ENCODE data around the gene CLEC2D.
"Not testable (repeated sequence)": the region's sequence is repeated elsewhere in the genome, so short reads cannot be mapped to it uniquely, and the experiment has no call there.

CLEC2D gene

GRCh38 chr12:9711664-9712063 is 42.2 kb downstream of the CLEC2D start:
- no peak for DNase-seq (ENCODE audit: low read depth)
- no peak for TF ChIP-seq CTCF (conservative IDR thresholded peaks at IDR 0.05; ENCODE audit: low read depth, low read length)
- H3K4me3 ChIP-seq (ENCODE audit: low read length), result no peak overlapping the region

DNA sequence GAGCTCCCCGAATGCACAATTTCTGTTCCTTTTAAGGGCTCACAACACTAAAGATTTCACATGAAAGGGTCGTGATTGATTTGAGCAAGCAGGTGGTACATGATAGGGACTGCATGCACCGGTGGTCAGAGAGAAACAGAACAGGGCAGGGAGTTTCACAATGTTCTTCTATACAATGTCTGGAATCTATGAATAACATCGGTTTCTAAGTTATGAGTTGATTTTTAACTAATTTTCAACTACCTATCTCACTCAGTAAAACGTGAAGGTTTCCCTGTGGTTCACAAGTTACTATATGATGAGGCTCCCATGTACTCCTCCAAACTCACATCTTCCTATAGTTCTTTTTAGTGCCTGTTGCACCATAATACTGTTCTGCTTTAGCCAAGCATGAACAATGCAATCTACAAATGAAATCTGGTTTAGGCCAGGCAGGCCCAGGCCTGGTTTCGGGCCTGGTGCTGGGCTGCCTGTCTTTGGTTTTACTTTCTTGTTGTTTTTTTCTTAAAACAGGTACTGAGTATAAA is 43.6 kb downstream of the CLEC2D start:
- not testable (repeated sequence) for DNase-seq (ENCODE audit: low read depth); H3K4me3 ChIP-seq (ENCODE audit: low read length)

DNA sequence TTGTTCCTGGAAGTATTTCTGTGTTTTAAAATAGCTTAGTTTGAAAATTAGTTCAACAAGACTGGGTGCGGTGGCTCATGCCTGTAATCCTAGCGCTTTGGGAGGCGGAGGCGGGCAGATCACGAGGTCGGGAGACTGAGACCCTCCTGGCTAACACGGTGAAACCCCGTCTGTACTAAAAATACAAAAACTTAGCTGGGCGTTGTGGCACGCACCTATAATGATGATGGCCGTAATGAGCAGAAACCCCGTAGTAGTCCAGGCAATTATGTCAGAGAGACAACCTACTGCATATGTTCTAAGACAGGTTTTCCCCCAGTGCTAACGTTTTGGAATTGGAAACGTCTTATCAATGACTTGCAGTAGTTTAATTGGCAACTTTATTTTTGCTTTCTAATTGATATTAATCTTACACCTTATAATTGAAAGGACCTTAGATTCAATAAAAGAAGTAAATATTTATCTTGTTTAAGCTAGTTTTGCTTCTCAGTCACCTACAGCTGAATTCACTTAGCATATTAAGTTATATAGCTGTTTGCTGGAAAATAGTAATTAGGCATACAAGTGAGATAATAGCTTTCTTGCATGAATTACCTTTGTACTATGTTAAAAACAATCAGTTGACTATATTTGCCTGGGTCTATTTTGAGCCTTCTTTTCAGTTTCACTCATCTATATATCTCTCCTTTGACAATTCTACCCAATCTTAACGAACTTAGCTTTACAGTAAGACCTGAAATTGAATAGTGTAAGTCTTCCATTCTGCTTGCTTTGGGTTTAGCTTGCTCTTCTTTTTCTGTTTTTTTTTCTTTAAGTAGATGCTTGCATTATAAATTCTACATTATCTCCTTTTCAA is 47.8 kb downstream of the CLEC2D start:
- no peak for DNase-seq (ENCODE audit: low read depth)
- TF ChIP-seq CTCF (conservative IDR thresholded peaks at IDR 0.05; ENCODE audit: low read depth, low read length), result no peak
- H3K4me3 ChIP-seq (ENCODE audit: low read length), result no peak overlapping the region

DNA sequence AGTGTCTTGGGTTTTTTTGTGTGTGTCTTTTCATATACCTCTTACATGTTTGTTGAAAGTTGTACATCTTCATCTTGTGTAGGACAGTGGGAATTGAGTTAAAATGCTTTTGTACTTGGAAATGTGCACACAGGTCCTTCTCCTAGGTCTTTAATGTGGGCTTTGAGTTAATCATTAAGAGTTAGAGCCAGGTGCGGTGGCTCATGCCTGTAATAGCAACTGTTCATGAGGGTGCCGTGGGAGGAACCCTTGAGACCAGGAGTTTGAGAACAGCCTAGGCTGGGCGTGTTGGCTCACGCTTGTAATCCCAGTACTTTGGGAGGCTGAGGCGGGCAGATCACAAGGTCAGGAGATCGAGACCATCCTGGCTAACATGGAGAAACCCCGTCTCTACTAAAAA is 49.5 kb downstream of the CLEC2D start:
- DNase-seq (ENCODE audit: low read depth), result no peak
- H3K4me3 ChIP-seq (ENCODE audit: low read length), result no peak overlapping the region
- TF ChIP-seq CTCF (conservative IDR thresholded peaks at IDR 0.05; ENCODE audit: low read depth, low read length), result no peak

- no peak overlapping the region for H3K4me3 ChIP-seq (ENCODE audit: low read length)
- no peak for TF ChIP-seq CTCF (conservative IDR thresholded peaks at IDR 0.05; ENCODE audit: low read depth, low read length)
- DNase-seq (ENCODE audit: low read depth), result no peak
These were observed 50.3 kb downstream of the CLEC2D start for GRCh38 chr12:9719790-9720189.

- no peak for TF ChIP-seq CTCF (conservative IDR thresholded peaks at IDR 0.05; ENCODE audit: low read depth, low read length)
- no peak overlapping the region for H3K4me3 ChIP-seq (ENCODE audit: low read length)
- no peak for DNase-seq (ENCODE audit: low read depth)
These were observed 52.0 kb downstream of the CLEC2D start for GRCh38 chr12:9721394-9722092.

DNA sequence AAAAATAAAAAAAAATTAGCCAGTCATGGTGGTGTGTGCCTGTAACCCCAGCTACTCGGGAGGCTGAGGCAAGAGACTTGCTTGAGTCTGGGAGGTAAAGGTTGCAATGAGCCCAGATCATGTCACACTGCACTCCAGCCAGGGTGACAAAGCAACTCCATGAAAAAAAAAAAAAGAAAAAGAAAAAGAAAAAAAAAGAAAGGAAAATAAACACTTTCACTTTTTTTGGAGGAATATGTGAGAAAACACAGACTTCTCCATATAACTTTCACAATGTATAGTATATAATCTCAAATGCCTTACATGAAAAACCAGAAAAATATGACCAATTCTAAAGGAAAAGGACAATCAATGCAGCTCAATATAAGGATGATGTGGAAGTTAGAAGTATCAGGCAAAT is 54.5 kb downstream of the CLEC2D start:
- TF ChIP-seq CTCF (conservative IDR thresholded peaks at IDR 0.05; ENCODE audit: low read depth, low read length), result no peak
- no peak overlapping the region for H3K4me3 ChIP-seq (ENCODE audit: low read length)
- no peak for DNase-seq (ENCODE audit: low read depth)

All from retinal pigment epithelial cell (primary cell).